ENCODE data around the gene ERVV-1. TPM values are rescaled to one million over a fixed set of nuclear protein-coding genes. Genes with fewer than 3 reads are reported as not detected.
A peak's percentile ranks its signal among the peaks of the same experiment; 100 is the strongest.
"Not testable (repeated sequence)": the region's sequence is repeated elsewhere in the genome, so short reads cannot be mapped to it uniquely, and the experiment has no call there.

The ERVV-1 gene
- total RNA-seq, 1 donor from 2014 or later, result not detected

DNA sequence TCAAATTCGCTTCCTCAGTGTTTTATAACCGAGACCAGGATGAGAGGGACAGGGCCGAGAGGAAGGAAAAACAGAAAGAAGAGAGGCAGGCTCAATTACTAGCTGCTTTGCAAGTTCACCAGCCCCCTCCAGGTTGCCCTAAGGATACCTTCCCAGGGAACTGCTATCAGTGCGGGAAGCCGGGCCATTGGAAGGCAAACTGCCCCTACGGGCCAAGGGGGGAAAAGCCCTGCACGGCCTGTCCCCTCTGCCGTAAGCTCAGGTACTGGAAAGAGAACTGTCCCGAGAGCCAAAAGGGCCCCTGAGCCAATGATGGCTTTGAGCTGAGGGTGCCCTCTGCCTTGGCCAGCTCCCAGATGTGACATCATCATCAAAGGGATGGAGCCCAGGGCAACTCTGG, 3.2 kb upstream of the ERVV-1 start:
- H3K27me3 ChIP-seq (ENCODE audit: control insufficient read depth, insufficient read depth, low read length), result no peaks in the 10 kb centered on the region
- no peak overlapping the region for H3K4me3 ChIP-seq (ENCODE audit: low read depth, low read length)
- H3K36me3 ChIP-seq (ENCODE audit: control insufficient read depth, insufficient read depth, low read length), result no peaks in the 10 kb centered on the region
- DNase-seq (ENCODE audit: low read depth) (no peak), FAIRE-seq (no peak)
- TF ChIP-seq, protein P1, sequence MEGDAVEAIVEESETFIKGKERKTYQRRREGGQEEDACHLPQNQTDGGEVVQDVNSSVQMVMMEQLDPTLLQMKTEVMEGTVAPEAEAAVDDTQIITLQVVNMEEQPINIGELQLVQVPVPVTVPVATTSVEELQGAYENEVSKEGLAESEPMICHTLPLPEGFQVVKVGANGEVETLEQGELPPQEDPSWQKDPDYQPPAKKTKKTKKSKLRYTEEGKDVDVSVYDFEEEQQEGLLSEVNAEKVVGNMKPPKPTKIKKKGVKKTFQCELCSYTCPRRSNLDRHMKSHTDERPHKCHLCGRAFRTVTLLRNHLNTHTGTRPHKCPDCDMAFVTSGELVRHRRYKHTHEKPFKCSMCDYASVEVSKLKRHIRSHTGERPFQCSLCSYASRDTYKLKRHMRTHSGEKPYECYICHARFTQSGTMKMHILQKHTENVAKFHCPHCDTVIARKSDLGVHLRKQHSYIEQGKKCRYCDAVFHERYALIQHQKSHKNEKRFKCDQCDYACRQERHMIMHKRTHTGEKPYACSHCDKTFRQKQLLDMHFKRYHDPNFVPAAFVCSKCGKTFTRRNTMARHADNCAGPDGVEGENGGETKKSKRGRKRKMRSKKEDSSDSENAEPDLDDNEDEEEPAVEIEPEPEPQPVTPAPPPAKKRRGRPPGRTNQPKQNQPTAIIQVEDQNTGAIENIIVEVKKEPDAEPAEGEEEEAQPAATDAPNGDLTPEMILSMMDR (IDR thresholded peaks at IDR 0.05; ENCODE audit: insufficient read depth, low read length, severe bottlenecking), result no peak

DNA sequence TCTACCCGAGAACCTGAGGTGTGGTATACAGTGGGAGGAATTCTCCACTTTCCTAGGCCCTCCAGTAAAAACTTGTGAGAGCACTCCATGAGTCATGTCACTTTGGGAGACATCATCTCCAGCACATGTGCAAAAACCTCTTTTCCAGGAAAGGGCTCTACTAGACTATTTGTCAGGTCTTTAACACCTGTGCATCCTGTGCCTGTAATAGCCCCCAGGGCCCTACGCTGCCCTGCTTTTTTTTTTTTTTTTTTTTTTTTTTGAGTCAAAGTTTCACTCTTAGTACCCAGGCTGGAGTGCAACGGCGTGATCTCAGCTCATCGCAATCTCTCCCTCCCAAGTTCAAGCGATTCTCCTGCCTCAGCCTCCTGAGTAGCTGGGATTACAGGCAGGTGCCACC, 1.7 kb upstream of the ERVV-1 start:
- no peaks in the 10 kb centered on the region for H3K36me3 ChIP-seq (ENCODE audit: control insufficient read depth, insufficient read depth, low read length)
- H3K4me3 ChIP-seq (ENCODE audit: low read depth, low read length), result no peak overlapping the region
- FAIRE-seq (no peak), DNase-seq (ENCODE audit: low read depth) (no peak)
- H3K27me3 ChIP-seq (ENCODE audit: control insufficient read depth, insufficient read depth, low read length), result no peaks in the 10 kb centered on the region
- TF ChIP-seq, protein P1 (IDR thresholded peaks at IDR 0.05; ENCODE audit: insufficient read depth, low read length, severe bottlenecking), result no peak

DNA sequence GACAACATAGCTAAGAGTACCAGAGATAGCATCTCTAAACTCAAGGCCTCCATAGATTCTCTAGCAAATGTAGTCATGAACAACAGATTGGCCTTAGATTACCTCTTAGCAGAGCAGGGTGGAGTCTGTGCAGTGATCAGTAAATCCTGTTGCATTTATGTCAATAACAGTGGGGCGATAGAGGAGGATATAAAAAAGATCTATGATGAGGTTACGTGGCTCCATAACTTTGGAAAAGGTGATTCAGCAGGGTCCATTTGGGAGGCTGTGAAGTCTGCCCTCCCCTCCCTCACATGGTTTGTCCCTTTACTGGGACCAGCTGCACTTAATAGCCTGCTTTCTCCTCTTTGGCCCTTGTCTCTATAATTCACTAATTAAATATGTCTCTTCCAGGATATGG, 1.4 kb downstream of the ERVV-1 start:
- no peaks in the 10 kb centered on the region for H3K36me3 ChIP-seq (ENCODE audit: control insufficient read depth, insufficient read depth, low read length)
- no peak overlapping the region for H3K4me3 ChIP-seq (ENCODE audit: low read depth, low read length)
- TF ChIP-seq, protein P1 (IDR thresholded peaks at IDR 0.05; ENCODE audit: insufficient read depth, low read length, severe bottlenecking), result no peak
- no peaks in the 10 kb centered on the region for H3K27me3 ChIP-seq (ENCODE audit: control insufficient read depth, insufficient read depth, low read length)
- FAIRE-seq, result no peak
- no peak for DNase-seq (ENCODE audit: low read depth)

DNA sequence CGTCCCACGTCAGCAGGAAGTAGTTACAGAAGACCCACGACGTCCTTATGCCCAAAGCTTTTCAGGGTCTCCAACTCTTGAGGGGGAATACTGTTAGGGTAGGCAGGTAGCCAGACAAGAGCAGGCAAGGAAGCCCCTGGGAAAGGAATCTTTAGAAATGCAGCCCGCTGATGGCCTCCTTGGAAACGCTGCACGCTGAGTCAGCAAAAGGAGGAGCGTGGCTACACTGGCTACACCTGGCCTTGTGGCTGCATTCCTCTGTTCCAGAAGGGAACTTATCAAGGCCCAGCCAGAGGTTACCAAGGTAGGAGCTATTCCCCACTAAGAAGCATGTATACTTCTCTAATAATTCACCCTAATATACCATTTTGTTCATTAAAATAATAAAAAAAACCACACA, 2.0 kb downstream of the ERVV-1 start:
- Histone ChIP-seq H3K27me3 (ENCODE audit: control insufficient read depth, insufficient read depth, low read length) (no peaks in the 10 kb centered on the region), H3K36me3 (ENCODE audit: control insufficient read depth, insufficient read depth, low read length) (no peaks in the 10 kb centered on the region), H3K4me3 (ENCODE audit: low read depth, low read length) (no peak overlapping the region)
- FAIRE-seq (no peak), DNase-seq (ENCODE audit: low read depth) (no peak)
- TF ChIP-seq, protein P1 (IDR thresholded peaks at IDR 0.05; ENCODE audit: insufficient read depth, low read length, severe bottlenecking), result no peak

DNA sequence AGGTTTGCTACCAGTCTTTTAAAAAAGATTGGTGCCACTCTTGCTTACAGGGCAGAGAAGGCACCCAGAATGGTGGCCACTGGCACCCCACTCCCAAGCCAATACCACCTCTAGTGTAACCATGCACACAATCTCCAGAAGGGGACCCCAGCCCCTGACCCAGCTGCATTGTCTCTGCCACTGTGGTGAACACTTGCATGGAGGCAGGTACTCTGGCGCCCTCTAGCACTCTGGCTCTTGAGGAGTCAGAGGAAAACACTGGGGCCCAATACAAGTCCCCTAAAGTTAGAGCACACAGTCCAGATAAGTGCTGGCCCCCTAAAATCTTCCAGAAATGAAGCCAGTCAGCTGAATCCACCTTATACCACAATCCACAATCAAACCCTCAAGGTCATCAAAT, 6.0 kb downstream of the ERVV-1 start:
- TF ChIP-seq, protein P1 (IDR thresholded peaks at IDR 0.05; ENCODE audit: insufficient read depth, low read length, severe bottlenecking), result peak; percentile 31
- DNase-seq (ENCODE audit: low read depth) (no peak), FAIRE-seq (no peak)
- H3K36me3 ChIP-seq (ENCODE audit: control insufficient read depth, insufficient read depth, low read length), result no peaks in the 10 kb centered on the region
- no peaks in the 10 kb centered on the region for H3K27me3 ChIP-seq (ENCODE audit: control insufficient read depth, insufficient read depth, low read length)
- no peak overlapping the region for H3K4me3 ChIP-seq (ENCODE audit: low read depth, low read length)

DNA sequence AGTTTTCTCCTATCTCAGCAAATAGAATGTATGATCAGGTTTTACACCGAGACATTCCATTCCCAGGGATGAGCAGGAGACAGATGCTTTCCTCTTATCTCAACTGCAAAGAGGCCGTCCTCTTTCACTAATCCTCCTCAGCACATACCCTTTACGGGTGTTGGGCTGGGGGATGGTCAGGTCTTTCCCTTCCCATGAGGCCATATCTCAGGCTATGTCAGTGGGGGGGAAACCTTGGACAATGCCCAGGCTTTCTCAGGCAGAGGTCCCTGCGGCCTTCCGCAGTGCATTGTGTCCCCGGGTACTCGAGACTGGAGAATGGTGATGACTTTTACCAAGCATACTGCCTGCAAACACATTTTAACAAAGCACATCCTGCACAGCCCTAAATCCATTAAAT, 14.6 kb downstream of the ERVV-1 start:
- FAIRE-seq; H3K36me3 ChIP-seq (ENCODE audit: control insufficient read depth, insufficient read depth, low read length); DNase-seq (ENCODE audit: low read depth); H3K27me3 ChIP-seq (ENCODE audit: control insufficient read depth, insufficient read depth, low read length); H3K4me3 ChIP-seq (ENCODE audit: low read depth, low read length): not testable (repeated sequence)

Data from bronchial epithelial cell (primary cell).